GM19372 (cell line): ENCODE measurements around the gene SLC12A1.

Source experiments
- ATAC-seq: cut with Tn5 transposase; IDR thresholded peaks from one replicate; pipeline ENCODE4 v1.9.1; 2021; ENCODE audit warnings: mild to moderate bottlenecking, low read depth, moderate library complexity; ENCODE audit not compliant: unreplicated experiment

Gene SLC12A1

DNA sequence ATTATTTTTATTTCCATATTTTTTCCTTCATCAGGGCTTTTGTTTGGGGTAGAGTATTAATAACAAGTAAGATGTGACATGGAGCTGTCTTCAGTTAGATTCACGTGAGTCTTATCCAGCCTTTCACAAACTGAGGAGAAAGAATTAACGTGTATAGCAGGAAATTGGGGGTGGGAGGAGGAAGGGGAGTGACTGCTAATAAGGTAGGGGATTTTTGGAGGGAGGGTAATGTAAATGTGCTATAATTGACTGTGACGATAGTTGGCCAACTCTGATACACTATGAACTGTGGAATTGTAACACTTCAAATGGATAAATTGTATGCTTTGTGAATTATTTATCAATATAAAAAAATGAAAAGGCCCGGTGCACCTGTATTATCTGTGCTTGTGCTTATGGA is 134.0 kb downstream of the SLC12A1 start:
- ATAC-seq: no peak

DNA sequence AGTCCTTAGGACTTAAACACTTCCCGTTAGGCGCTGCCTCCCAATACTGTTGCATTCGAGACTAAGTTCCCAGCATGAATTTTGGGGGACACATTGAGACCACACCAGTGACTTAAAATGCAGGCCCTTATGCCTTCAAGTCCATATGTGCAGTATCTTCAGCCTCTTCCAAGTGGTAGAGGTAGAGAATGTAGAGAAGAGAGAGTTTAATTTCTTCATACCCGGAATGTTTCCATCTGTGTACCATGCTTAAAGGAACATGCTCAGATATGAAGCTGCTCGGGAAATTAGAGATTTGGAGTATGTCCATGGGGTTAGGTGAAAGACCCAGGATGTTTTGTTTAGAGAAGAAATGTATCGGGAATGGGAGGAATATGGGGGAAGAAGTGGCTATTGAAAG is 137.8 kb downstream of the SLC12A1 start:
- no peak for ATAC-seq

DNA sequence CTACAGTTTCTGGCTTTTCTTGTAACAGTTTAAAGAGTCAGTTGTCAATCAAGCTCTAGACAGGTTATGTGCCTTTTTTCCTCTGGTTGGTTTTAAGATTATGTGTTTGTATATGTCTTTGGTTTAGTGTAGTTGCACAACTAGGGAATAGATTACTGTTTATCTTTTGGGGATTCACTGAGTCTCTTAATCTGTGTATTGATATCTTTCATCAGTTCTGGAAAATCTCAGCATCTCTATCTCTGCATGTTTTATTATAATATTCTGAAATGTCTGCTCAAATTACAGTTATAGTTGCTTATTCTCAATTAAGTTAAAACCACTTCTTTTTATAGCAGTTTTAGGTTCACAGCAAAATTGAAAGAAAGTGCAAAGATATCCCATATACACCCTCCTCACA is 139.4 kb downstream of the SLC12A1 start:
- ATAC-seq: no peak

DNA sequence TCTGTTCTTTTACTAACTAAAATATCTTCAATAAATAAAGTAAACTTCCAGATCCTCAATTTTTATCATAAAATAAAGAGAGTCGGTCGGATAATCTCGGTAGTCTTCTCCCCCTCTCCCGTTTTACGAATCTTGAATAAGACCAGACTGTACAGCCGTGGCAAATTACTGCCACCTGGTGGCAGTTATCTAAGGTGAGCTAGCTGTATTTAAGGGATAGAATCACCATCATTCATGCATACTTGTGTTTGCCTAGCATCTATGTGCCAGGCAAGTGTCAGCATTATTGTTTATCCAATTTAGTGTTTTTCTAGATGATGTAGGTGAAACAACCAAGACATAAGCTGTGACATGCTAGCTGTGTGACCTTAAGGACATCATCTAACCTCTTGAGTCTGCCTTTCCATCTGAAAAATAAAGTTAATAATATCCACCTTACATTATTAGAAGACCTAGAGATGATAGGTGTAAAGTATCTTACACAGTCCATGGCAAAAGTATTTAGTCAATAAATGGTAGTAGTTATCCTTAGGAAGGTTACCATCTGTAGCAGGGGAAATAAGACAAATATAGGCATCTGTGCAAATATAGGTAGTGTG is 146.5 kb downstream of the SLC12A1 start:
- ATAC-seq: peak; percentile 81
